GM12892 (cell line): Measurements from ENCODE around the gene REEP3.

ENCODE experiments used
- POLR2A ChIP-seq: IDR thresholded peaks from 2 replicates; pipeline ENCODE4 v1.6.1; 2011; ENCODE audit warnings: low read depth, low read length, control low read depth
- TAF1 ChIP-seq: IDR thresholded peaks from 2 replicates; pipeline ENCODE4 v1.6.1; 2011; ENCODE audit warnings: low read depth, mild to moderate bottlenecking, control low read depth, low read length, borderline replicate concordance

DNA sequence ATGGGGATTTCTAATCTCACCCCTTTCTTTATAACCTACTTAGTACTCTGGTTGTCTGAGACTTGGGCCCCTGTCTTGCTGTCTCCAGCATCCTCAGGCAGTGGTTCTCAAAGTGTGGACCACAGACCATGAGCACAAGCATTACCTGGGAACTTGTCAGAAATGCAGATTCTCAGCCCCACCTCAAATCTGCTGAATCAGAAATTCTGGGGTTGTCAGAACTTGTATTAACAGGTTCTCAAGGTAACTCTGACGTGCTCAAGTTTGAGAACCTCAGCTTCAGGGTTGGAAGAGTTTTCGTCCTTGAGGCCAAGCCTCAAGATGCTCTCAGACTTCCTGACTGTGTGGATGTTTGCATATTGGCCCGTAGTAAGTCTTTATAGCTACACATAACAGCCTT is 97.4 kb downstream of the REEP3 start:
- TF ChIP-seq TAF1 (no peak), POLR2A (no peak)
